GM12865 (cell line): ENCODE results near the gene CASKIN1.

Experiments used
- DNase-seq: peaks from one replicate; pipeline ENCODE4 v3.0.0; 2010; ENCODE audit warnings: low read depth
- H3K4me3 ChIP-seq: 2 replicates; pipeline ENCODE4 v1.5.1; 2011; ENCODE audit warnings: mild to moderate bottlenecking, low read depth, low read length, control low read depth
- CTCF ChIP-seq: IDR thresholded peaks from 2 replicates; pipeline ENCODE4 v1.5.1; 2011; ENCODE audit warnings: low read length, control low read depth, low read depth, inconsistent platforms; ENCODE audit not compliant: insufficient read depth; ENCODE audit errors: missing control alignments

The CASKIN1 gene

GRCh38 chr16:2186505-2186904 is 9.9 kb downstream of the CASKIN1 start:
- no peak overlapping the region for H3K4me3 ChIP-seq
- DNase-seq = no peak
- TF ChIP-seq CTCF = no peak

DNA sequence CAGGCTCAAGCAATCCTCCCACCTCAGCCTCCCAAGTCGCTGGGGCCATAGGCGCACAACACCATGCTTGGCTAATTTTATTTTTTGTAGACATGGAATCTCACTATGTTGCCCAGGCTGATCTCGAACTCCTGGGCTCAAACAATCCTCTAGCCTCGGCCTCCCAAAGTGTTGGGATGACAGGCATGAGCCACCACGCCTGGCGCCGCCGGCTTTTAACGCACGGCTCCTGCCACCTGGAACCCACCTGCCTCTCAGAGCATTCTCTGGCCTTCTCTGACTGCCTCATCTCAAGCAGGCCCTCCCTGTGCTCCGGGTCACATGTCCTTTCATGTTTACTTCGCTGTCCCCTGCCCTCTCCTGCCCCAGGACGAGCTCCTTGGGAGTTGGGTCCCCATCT is 10.3 kb downstream of the CASKIN1 start:
- no peak for DNase-seq
- TF ChIP-seq CTCF = no peak
- no peak overlapping the region for H3K4me3 ChIP-seq

DNA sequence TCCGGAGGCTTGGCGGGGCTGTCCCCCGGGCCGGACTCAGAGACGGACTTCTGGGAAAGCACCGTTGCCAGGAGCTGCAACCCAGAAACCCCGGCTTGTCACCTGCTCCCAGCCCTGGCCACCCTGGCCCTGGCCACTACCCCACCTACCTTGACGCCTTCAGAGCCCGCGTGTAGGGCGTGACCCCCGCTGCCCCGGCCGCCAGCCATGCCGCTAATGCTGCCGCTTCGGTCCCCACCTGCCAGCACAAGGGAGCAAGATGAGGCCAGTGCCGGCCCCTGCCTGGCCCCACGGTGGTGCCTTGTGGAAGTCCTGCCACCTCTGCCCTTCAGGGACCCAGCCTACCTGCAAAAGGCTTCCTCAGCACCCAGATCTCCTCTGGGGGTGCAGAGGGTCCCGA is 11.4 kb downstream of the CASKIN1 start:
- DNase-seq = no peak
- TF ChIP-seq CTCF = no peak
- H3K4me3 ChIP-seq = no peak overlapping the region

DNA sequence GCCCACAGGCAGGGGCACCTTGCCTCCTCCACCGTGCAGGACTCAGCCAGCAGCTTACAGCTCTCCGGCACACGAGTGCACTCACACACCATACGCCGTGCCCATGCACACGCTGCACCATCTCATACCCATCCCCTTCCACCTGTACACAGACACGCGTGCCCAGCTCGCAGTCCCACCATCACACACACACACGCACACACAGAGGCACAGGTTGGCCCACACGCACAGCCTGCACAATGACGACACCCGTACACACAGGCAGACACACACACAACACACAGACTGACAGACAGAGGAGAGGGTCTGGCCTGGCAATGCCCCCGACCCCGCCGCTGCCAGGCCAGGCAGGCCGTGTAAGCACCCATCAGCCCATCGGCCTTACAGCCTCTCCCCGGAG is 12.1 kb downstream of the CASKIN1 start:
- H3K4me3 ChIP-seq = no peak overlapping the region
- TF ChIP-seq CTCF = no peak

DNA sequence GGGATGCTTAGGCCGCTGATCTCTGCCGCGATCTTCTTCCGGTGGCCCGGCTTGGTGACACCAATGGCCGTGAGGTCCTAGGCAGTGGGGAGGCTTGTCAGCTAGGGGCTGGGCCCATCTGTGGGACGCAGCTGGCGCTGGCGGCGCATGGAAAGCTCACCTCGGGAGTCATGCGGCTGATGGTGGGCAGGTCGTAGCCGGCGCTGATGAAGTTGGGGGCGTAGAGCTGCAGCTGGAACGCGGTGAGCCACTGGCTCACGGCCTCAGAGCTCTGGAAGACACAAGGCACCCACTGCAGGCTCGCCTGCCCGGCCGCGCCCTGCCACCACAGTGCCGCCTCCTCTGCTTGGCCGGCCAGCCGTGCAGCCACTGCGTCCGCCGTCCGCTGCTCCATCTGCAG is 12.7 kb downstream of the CASKIN1 start:
- no peak for DNase-seq
- no peak overlapping the region for H3K4me3 ChIP-seq
- TF ChIP-seq CTCF = no peak

More for the DNA sequence above, 12.1 kb downstream of the CASKIN1 start:
- DNase-seq = no peak

GRCh38 chr16:2181952-2182351 is 14.5 kb downstream of the CASKIN1 start:
- no peak for TF ChIP-seq CTCF
- no peak for DNase-seq
- H3K4me3 ChIP-seq = no peak overlapping the region
